Measurements from ENCODE around the gene AURKAIP1. TPM values are rescaled to one million over a fixed set of nuclear protein-coding genes. Genes with fewer than 3 reads are reported as not detected.
A peak's percentile ranks its signal among the peaks of the same experiment; 100 is the strongest.

The AURKAIP1 gene
- total and polyA plus RNA-seq, 2 of the 13 experiments (the other 11 are each of a cell fraction or from before 2014, with no cell fraction given) = 69.5 to 175 TPM

DNA sequence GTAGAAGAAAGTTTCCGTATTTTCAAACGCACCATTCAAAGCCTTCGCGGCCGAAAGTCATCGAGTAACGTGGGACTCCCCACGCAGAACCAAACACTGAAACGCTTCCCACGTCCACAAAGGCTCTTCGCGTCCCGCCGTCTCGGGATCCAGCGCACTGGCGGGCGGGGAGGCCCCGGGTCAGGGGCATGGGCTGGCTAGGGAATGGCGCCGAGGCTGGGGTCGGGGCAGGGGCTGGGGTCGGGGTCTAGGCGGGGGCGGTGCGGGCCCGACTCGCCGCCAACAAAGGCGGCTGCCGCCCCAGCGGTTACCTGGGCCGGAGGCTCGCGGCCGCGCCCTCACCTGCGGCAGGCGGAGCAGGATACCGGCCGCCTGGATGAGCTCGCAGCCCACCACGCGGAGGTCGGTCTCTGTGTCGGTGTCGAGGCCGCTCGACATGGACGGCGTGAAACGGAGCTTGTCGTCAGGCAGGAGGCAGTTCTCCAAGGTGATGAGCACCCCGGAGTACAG lies 23.7 kb upstream of the AURKAIP1 start (continued):
- TF ChIP-seq, protein P1, sequence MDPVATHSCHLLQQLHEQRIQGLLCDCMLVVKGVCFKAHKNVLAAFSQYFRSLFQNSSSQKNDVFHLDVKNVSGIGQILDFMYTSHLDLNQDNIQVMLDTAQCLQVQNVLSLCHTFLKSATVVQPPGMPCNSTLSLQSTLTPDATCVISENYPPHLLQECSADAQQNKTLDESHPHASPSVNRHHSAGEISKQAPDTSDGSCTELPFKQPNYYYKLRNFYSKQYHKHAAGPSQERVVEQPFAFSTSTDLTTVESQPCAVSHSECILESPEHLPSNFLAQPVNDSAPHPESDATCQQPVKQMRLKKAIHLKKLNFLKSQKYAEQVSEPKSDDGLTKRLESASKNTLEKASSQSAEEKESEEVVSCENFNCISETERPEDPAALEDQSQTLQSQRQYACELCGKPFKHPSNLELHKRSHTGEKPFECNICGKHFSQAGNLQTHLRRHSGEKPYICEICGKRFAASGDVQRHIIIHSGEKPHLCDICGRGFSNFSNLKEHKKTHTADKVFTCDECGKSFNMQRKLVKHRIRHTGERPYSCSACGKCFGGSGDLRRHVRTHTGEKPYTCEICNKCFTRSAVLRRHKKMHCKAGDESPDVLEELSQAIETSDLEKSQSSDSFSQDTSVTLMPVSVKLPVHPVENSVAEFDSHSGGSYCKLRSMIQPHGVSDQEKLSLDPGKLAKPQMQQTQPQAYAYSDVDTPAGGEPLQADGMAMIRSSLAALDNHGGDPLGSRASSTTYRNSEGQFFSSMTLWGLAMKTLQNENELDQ (CRISPR knock-in tag; IDR thresholded peaks at IDR 0.05; ENCODE audit: borderline replicate concordance) = no peak
- TF ChIP-seq GATA4 (IDR thresholded peaks at IDR 0.05; ENCODE audit: borderline replicate concordance, low read depth) = no peak
- TF ChIP-seq FOXM1 (CRISPR knock-in tag; IDR thresholded peaks at IDR 0.05) = no peak
- no peak for TF ChIP-seq ELF4 (CRISPR knock-in tag; IDR thresholded peaks at IDR 0.05; ENCODE audit: borderline replicate concordance)
- TF ChIP-seq, protein P2, sequence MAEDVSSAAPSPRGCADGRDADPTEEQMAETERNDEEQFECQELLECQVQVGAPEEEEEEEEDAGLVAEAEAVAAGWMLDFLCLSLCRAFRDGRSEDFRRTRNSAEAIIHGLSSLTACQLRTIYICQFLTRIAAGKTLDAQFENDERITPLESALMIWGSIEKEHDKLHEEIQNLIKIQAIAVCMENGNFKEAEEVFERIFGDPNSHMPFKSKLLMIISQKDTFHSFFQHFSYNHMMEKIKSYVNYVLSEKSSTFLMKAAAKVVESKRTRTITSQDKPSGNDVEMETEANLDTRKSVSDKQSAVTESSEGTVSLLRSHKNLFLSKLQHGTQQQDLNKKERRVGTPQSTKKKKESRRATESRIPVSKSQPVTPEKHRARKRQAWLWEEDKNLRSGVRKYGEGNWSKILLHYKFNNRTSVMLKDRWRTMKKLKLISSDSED (CRISPR knock-in tag; IDR thresholded peaks at IDR 0.05) = no peak
- TF ChIP-seq RARG (CRISPR knock-in tag; IDR thresholded peaks at IDR 0.05; ENCODE audit: low read depth) = no peak
- TF ChIP-seq RFXANK (CRISPR knock-in tag; IDR thresholded peaks at IDR 0.05) = no peak
- TF ChIP-seq ZNF513 (CRISPR knock-in tag; conservative IDR thresholded peaks at IDR 0.05) = no peak
- no peak for TF ChIP-seq MAFF (IDR thresholded peaks at IDR 0.05; ENCODE audit: low read depth, low read length)
- TF ChIP-seq MEIS1 (CRISPR knock-in tag; IDR thresholded peaks at IDR 0.05; ENCODE audit: borderline replicate concordance) = no peak
- TF ChIP-seq ZBTB44 (CRISPR knock-in tag; IDR thresholded peaks at IDR 0.05) = no peak
- TF ChIP-seq, protein P3, sequence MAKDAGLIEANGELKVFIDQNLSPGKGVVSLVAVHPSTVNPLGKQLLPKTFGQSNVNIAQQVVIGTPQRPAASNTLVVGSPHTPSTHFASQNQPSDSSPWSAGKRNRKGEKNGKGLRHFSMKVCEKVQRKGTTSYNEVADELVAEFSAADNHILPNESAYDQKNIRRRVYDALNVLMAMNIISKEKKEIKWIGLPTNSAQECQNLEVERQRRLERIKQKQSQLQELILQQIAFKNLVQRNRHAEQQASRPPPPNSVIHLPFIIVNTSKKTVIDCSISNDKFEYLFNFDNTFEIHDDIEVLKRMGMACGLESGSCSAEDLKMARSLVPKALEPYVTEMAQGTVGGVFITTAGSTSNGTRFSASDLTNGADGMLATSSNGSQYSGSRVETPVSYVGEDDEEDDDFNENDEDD (CRISPR knock-in tag; IDR thresholded peaks at IDR 0.05; ENCODE audit: borderline replicate concordance) = no peak
- TF ChIP-seq HDAC2 (CRISPR knock-in tag; IDR thresholded peaks at IDR 0.05) = no peak
- 0 out of 2 replicates have a peak, but pooled peaks have one; percentile 27 for TF ChIP-seq ZNF430 (CRISPR knock-in tag; IDR thresholded peaks at IDR 0.05)
- TF ChIP-seq MIER2 (CRISPR knock-in tag; IDR thresholded peaks at IDR 0.05) = no peak
- no peak for TF ChIP-seq MTERF4 (CRISPR knock-in tag; IDR thresholded peaks at IDR 0.05)
- no peak for TF ChIP-seq GLI4 (CRISPR knock-in tag; IDR thresholded peaks at IDR 0.05; ENCODE audit: borderline replicate concordance)
- no peak for TF ChIP-seq ZNF607 (CRISPR knock-in tag; IDR thresholded peaks at IDR 0.05; ENCODE audit: borderline replicate concordance)
- TF ChIP-seq ZNF337 (CRISPR knock-in tag; IDR thresholded peaks at IDR 0.05; ENCODE audit: borderline replicate concordance, low read depth) = no peak
- no peak for TF ChIP-seq PCBP1 (IDR thresholded peaks at IDR 0.05; ENCODE audit: borderline replicate concordance, low read depth, low read length)
- TF ChIP-seq GFI1 (CRISPR knock-in tag; IDR thresholded peaks at IDR 0.05; ENCODE audit: borderline replicate concordance) = no peak
